Endodermal cell (in vitro differentiated cells): Measurements from ENCODE around the gene GTF2F2. TPM values are rescaled to one million over a fixed set of nuclear protein-coding genes. Genes with fewer than 3 reads are reported as not detected.
"Not testable (repeated sequence)": the region's sequence is repeated elsewhere in the genome, so short reads cannot be mapped to it uniquely, and the experiment has no call there.

Source experiments
- DNase-seq: peaks from one replicate; pipeline ENCODE4 v3.0.0-alpha.2; 2017
- H3K27ac ChIP-seq: 2 replicates; pipeline ENCODE4 v1.5.1; 2013; ENCODE audit warnings: mild to moderate bottlenecking, low read depth, low read length, moderate library complexity
- H3K27me3 ChIP-seq: 2 replicates; pipeline ENCODE4 v1.6.1; 2013; ENCODE audit warnings: mild to moderate bottlenecking, low read length, moderate library complexity; ENCODE audit not compliant: insufficient read depth, control insufficient read depth, poor library complexity, severe bottlenecking
- H3K36me3 ChIP-seq: 2 replicates; pipeline ENCODE4 v1.7.0; 2013; ENCODE audit warnings: mild to moderate bottlenecking, low read length, moderate library complexity; ENCODE audit not compliant: control insufficient read depth, insufficient read depth
- H3K4me1 ChIP-seq: one replicate; pipeline ENCODE4 v1.7.0; 2013; ENCODE audit warnings: low read length; ENCODE audit not compliant: control insufficient read depth, insufficient read depth
- H3K4me3 ChIP-seq: 2 replicates; pipeline ENCODE4 v1.5.1; 2013; ENCODE audit warnings: mild to moderate bottlenecking, low read length, moderate library complexity
- H3K9ac ChIP-seq: 2 replicates; pipeline ENCODE4 v1.6.1; 2013; ENCODE audit warnings: mild to moderate bottlenecking, low read length, moderate library complexity; ENCODE audit not compliant: poor library complexity, severe bottlenecking; ENCODE audit errors: extremely low read depth
- H3K9me3 ChIP-seq: 2 replicates; pipeline ENCODE4 v1.6.1; 2013; ENCODE audit warnings: mild to moderate bottlenecking, low read length, moderate library complexity; ENCODE audit not compliant: control insufficient read depth
- H3K27ac Mint-ChIP-seq: 2 replicates; pipeline ENCODE4 v1.8.0; 2020; ENCODE audit warnings: mixed read lengths
- H3K27me3 Mint-ChIP-seq: 2 replicates; pipeline ENCODE4 v1.8.0; 2021; ENCODE audit warnings: mild to moderate bottlenecking, mixed read lengths; ENCODE audit not compliant: insufficient read depth
- H3K36me3 Mint-ChIP-seq: 2 replicates; pipeline ENCODE4 v1.8.0; 2020; ENCODE audit warnings: low read depth, mixed read lengths
- H3K4me1 Mint-ChIP-seq: 2 replicates; pipeline ENCODE4 v1.8.0; 2020; ENCODE audit warnings: mixed read lengths
- H3K4me3 Mint-ChIP-seq: 2 replicates; pipeline ENCODE4 v1.8.0; 2020; ENCODE audit warnings: mild to moderate bottlenecking, moderate library complexity, mixed read lengths
- H3K9me3 Mint-ChIP-seq: 2 replicates; pipeline ENCODE4 v1.8.0; 2020; ENCODE audit warnings: mild to moderate bottlenecking, mixed read lengths
- CTCF ChIP-seq: fragments of 200-600 bp; sonication (generic); conservative IDR thresholded peaks from 2 replicates; pipeline ENCODE4 v1.5.0; 2021; ENCODE audit warnings: antibody characterized with exemption, mild to moderate bottlenecking
- WGBS, 2 experiments: methylation state at CpG; one replicate each; pipeline versions ENCODE4 v1.1.5 to v1.1.7; 2013; ENCODE audit warnings: missing lambda C conversion rate in 2 of 2, mixed read lengths in 1 of 2; ENCODE audit not compliant: insufficient coverage in 1 of 2, insufficient read length in 1 of 2; 5-methylcytosine and 5-hydroxymethylcytosine counted together
- total RNA-seq, 2 donors: library from RNA; stranded (reverse); fragmentation: NEBNext Ultra II Directional in 1 of 2; extraction: Animal tissue kit (Norgen Biotek cat#: 25700) in 1 of 2; gene quantifications; 2 replicates in 1 of 2; 3 replicates in 1 of 2; pipeline ENCODE4 v1.2.1, GENCODE V29; 2021

Gene GTF2F2
- total RNA-seq, 2 donors from 2014 or later, result 27.0 to 27.4 TPM

GRCh38 chr13:45296259-45296658 is 175.9 kb downstream of the GTF2F2 start:
- Histone ChIP-seq H3K9me3 (no peaks in the 10 kb centered on the region), H3K4me3 (no peak overlapping the region), H3K27me3 (no peaks in the 10 kb centered on the region), H3K36me3 (no peaks in the 10 kb centered on the region), H3K27ac (no peak overlapping the region), H3K4me1 (peaks cover 4% of the 10 kb centered on the region), H3K9ac (no peak overlapping the region)
- Mint-ChIP-seq H3K36me3 (no peaks in the 10 kb centered on the region), H3K9me3 (no peaks in the 10 kb centered on the region), H3K4me1 (peaks cover 24% of the 10 kb centered on the region), H3K27me3 (no peaks in the 10 kb centered on the region), H3K27ac (no peak overlapping the region), H3K4me3 (no peak overlapping the region)
- no peak for TF ChIP-seq CTCF
- DNase-seq, result no peak

- Mint-ChIP-seq H3K27ac (no peak overlapping the region), H3K36me3 (no peaks in the 10 kb centered on the region), H3K4me3 (no peak overlapping the region), H3K4me1 (peaks cover 20% of the 10 kb centered on the region), H3K9me3 (no peaks in the 10 kb centered on the region), H3K27me3 (no peaks in the 10 kb centered on the region)
- H3K27ac ChIP-seq, result no peak overlapping the region
- TF ChIP-seq CTCF, result no peak
- H3K9me3 ChIP-seq, result no peaks in the 10 kb centered on the region
- no peak overlapping the region for H3K9ac ChIP-seq
- no peak for DNase-seq
- no peak overlapping the region for H3K4me3 ChIP-seq
- 90 to 95% methylated on average over 2 to 7 of the region's 7 CpGs for WGBS, 2 experiments
- no peaks in the 10 kb centered on the region for H3K4me1 ChIP-seq
- no peaks in the 10 kb centered on the region for H3K36me3 ChIP-seq
- no peaks in the 10 kb centered on the region for H3K27me3 ChIP-seq
Measured at GRCh38 chr13:45297456-45298205, 177.3 kb downstream of the GTF2F2 start.

- Mint-ChIP-seq H3K27ac (no peak overlapping the region), H3K9me3 (no peaks in the 10 kb centered on the region), H3K27me3 (no peaks in the 10 kb centered on the region), H3K4me1 (peaks cover 22% of the 10 kb centered on the region), H3K4me3 (no peak overlapping the region), H3K36me3 (no peaks in the 10 kb centered on the region)
- no peaks in the 10 kb centered on the region for H3K9me3 ChIP-seq
- no peaks in the 10 kb centered on the region for H3K4me1 ChIP-seq
- no peak overlapping the region for H3K9ac ChIP-seq
- 100% methylated on average over 2 of the region's 2 CpGs; no CpG with 5 or more reads in 1 of the 2 experiments for WGBS, 2 experiments
- TF ChIP-seq CTCF, result no peak
- H3K36me3 ChIP-seq, result no peaks in the 10 kb centered on the region
- no peak for DNase-seq
- H3K27me3 ChIP-seq, result no peaks in the 10 kb centered on the region
- no peak overlapping the region for H3K27ac ChIP-seq
- H3K4me3 ChIP-seq, result no peak overlapping the region
Measured at GRCh38 chr13:45298206-45298505, 177.8 kb downstream of the GTF2F2 start.

GRCh38 chr13:45298550-45298949 is 178.2 kb downstream of the GTF2F2 start:
- 89 to 92% methylated on average over 2 to 3 of the region's 3 CpGs for WGBS, 2 experiments
- H3K4me3 Mint-ChIP-seq, H3K9ac ChIP-seq, H3K27ac Mint-ChIP-seq, H3K9me3 ChIP-seq, H3K9me3 Mint-ChIP-seq, H3K4me1 ChIP-seq, H3K4me3 ChIP-seq, DNase-seq, H3K36me3 Mint-ChIP-seq, H3K36me3 ChIP-seq, H3K27me3 ChIP-seq, H3K27ac ChIP-seq, H3K27me3 Mint-ChIP-seq: not testable (repeated sequence)
- H3K4me1 Mint-ChIP-seq, result peaks cover 22% of the 10 kb centered on the region
